ENCODE data around the gene CSNK1G1. TPM values are rescaled to one million over a fixed set of nuclear protein-coding genes. Genes with fewer than 3 reads are reported as not detected.

Gene CSNK1G1
- 10.5 and 14.7 TPM in 2 replicates for total RNA-seq

DNA sequence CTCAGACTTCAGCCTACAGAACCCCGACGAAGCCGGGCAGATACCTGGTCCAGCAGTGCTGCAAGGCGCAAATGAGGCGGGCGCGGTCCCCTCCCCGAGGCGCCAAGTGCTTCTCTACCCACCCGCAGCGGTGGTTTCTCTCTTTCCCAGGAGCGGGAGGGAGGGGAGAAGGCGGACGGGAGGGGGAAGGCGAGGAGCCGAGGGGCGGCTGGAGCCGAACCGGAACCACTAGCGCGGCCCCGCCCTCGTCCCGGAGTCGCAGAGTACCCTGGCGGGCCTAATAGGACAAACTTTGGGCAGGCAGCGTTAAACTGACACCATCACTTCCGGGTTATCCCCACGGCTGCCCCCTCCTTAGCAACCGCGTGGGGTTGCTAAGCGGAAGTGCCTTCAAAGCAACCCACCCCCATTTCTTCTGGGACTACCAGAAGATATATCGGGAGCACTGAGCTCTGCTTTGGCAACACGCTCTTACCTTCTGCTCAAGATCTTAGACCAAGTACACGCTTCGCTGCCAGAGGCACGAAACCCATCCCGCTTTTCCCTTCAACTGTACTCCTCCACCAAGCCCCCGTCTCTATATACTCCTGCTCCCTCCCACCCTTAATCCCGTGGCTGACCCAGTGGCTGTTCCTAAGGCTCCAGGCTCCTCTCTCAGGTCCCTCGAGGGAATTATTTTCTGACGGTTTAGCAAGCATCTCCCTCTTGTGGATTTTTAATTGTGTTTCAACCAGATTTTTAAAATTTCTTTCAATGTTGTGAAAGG lies at the start of gene CSNK1G1:
CSNK1G1 (minus strand) TSS at position 230 of the 766 bp plus-strand sequence. CDS start 55,674 bp downstream, outside the sequence.

DNA sequence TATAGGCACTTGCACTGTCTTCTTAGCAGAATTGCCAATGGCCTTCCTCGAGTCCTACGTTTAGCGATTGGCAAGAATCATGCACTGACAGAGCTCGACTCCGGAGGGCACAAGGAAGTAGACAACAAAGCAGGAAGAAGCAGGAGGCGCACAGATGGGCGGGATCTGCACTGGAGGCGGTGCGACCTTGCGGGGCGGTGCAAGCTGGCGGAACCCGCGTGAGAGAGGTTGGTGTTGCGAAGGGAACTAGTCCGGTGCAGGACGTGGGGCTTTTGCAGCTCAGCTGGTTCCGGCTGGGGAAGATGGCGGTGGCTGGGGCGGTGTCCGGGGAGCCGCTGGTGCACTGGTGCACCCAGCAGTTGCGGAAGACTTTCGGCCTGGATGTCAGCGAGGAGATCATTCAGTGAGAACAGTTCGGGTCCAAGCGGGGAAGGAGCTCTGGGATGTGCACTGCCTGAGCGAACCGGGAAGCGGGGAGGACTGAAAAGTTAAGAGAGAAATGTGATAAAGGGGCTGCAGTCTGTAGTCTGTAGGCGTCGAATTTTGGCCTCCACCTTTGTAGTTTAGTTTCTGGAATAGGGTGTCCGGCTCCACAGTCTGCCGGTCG lies 31.7 kb upstream of the CSNK1G1 start, which contains the start of gene TRIP4:
TRIP4 (plus strand) TSS at position 275 of the 607 bp plus-strand sequence; CDS start at position 303, 28 bp downstream.

DNA sequence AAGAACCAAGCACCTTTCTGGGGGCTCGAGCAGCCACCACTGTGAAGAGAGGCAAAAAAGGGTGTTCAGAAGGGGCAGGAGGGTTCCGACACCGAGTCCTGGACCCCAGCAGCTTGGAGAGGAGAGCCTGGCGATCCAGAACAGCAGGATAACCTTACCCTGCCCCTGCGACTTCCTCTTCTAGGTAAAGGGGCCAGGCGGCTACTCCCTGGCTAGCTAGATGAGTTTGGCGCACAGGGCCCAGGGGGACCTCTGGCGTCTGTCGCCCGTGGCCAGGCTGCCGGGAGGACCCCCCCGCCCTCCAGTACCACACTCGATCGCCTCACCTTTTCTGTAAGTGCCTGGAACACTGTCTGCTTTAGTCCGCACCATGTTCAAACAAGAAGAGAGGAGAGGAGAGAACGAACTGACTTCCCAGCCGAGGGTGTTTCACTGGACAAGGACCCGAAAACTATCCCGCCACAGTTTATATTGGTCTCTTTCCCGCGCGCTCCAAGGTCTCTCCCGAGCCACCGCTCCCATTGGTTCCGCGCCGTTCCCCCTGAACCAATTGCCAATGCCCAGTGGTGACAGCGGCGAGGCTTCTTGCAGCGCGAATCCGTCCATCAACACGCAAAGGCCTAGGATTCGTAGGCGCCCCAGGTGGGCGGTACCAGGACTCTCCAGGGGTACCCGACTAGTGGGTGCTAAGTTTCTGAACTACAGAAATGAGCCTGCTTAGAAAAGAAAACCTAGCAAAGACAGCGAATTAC lies 25.2 kb upstream of the CSNK1G1 start, which contains the start of gene PCLAF:
PCLAF (minus strand) TSS at position 442 of the 752 bp plus-strand sequence; CDS start at position 372, 70 bp downstream.

DNA sequence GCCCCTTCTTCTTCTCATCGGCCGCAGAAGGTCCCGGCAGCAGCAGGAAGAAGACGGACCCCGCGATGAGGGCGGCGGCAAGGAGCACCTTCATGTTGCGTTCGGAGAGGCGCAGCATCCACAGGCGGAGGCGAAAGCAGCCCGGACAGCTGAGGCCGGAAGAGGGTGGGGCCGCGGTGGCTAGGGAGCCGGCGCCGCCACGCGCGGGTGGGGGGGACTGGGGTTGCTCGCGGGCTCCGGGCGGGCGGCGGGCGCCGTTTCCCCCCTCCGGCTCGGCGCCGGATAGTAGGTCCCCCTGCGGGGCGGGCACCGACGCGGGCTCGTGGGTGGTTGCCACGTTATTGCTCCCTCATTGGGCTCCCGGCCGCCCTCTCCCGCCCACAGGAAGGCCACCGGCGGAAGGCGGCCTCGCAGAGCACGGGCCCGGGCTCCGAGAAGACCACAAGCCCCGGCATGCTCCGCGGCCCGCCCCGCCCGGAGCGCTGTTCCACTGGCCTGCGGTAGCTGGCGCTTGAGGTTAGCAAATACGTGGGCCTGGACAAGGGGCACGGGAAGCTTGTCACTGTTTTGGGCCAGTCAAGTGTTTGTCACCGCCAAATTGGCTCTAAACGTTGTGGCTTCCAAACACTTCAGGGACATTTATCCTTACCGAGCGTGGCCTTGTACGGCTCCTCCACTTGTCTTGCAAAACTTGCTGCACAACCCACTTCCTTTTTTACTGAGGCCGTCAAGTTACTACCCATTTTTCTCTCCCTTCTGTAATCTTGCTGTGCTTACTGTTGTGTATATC lies 192.9 kb downstream of the CSNK1G1 start, which contains the start of gene PPIB:
PPIB (minus strand) TSS at position 154 of the 790 bp plus-strand sequence; CDS start at position 118, 36 bp downstream.

DNA sequence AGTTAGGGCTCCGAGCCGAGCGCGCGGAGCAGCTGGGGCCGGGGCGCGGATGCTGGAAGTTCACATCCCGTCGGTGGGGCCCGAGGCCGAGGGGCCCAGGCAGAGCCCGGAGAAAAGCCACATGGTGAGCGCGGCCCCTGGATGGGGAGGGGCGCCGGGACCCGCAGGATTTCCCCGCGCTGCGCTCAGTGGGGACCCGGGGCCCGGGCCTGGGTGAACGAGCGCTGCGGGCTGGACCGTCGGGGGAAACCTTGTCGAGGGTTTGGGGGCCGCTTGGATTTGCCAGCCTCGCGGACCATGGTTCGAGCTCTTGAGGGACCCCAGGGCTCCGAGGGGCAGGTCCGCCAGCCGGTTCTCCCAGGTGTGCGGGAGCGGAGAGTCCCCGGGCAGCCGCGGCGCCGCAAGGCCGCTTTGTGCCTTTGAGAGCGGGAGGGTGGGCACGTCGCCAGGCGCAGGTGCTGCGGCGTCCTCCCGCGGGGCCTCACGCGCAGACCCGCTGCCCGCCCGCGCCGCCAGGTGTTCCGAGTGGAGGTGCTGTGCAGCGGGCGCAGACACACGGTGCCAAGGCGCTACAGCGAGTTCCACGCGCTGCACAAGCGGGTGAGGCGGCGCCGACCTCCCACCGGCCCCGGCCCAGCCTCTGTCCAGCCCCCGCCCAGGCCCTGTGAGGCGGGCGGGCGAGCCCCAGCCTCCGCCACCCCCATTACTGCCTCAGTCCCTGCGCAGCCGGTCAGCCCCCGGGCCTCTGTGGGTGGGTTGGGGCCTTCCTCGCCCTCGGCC lies 204.1 kb downstream of the CSNK1G1 start, which contains the start of gene SNX22:
SNX22 (plus strand) TSS at position 5 of the 780 bp plus-strand sequence; CDS start at position 50, 45 bp downstream.

Other genes starting within 250 kb of the CSNK1G1 start
- gene SNX22, start 204.4 kb downstream of the CSNK1G1 start, total RNA-seq = 0.40 TPM in 1 of 2 replicates, not detected in the other
- 713 and 1,049 TPM in 2 replicates for gene PPIB, start 193.2 kb downstream of the CSNK1G1 start, total RNA-seq
- gene PCLAF, start 25.3 kb upstream of the CSNK1G1 start, total RNA-seq = 39.8 and 66.2 TPM in 2 replicates
- 9.8 and 14.0 TPM in 2 replicates for gene TRIP4, start 31.7 kb upstream of the CSNK1G1 start, total RNA-seq
- 12.0 and 19.3 TPM in 2 replicates for gene ZNF609, start 104.4 kb upstream of the CSNK1G1 start, total RNA-seq

All from epithelial cell of alveolus of lung (primary cell).